PFSK-1 (cell line): ENCODE results near the gene DNM1.

Experiments used
- POLR2AphosphoS5 ChIP-seq: IDR thresholded peaks from 2 replicates; pipeline ENCODE4 v1.6.1; 2012; ENCODE audit warnings: low read depth, mild to moderate bottlenecking, control low read depth, low read length, moderate library complexity
- REST ChIP-seq, 2 experiments: IDR thresholded peaks; 2 replicates each; pipeline versions ENCODE4 v1.6.1 to v1.8.0; 2011 to 2012; ENCODE audit warnings: low read depth in 2 of 2, low read length in 2 of 2, control low read depth in 1 of 2, inconsistent platforms in 1 of 2, mild to moderate bottlenecking in 1 of 2, moderate library complexity in 1 of 2; ENCODE audit not compliant: insufficient read depth in 1 of 2
- SIN3A ChIP-seq: IDR thresholded peaks from 2 replicates; pipeline ENCODE4 v1.6.1; 2012; ENCODE audit warnings: mild to moderate bottlenecking, low read length, moderate library complexity, borderline replicate concordance; ENCODE audit not compliant: insufficient read depth
- TAF1 ChIP-seq: IDR thresholded peaks from 2 replicates; pipeline ENCODE4 v1.6.1; 2012; ENCODE audit warnings: low read length, control low read depth, borderline replicate concordance; ENCODE audit not compliant: insufficient read depth

- no peak for TF ChIP-seq SIN3A
- no peak for TF ChIP-seq POLR2AphosphoS5
- no peak for TF ChIP-seq REST (IDR thresholded peaks at IDR 0.05; ENCODE audit: insufficient read depth in 1 of 2, low read depth in 2 of 2, low read length in 2 of 2)
- TF ChIP-seq TAF1 = no peak
Measured at GRCh38 chr9:128168731-128169308, 34.4 kb upstream of the DNM1 start.
